Naive thymus-derived CD4-positive, alpha-beta T cell (primary cell): ENCODE measurements around the gene PAH. TPM values are rescaled to one million over a fixed set of nuclear protein-coding genes. Genes with fewer than 3 reads are reported as not detected.

ENCODE experiments used
- ATAC-seq: fragments of 150-1000 bp; cut with Tn5 transposase; 2 replicates; pipeline ENCODE4 v1.10.0; 2021; ENCODE audit warnings: mild to moderate bottlenecking, moderate library complexity
- CTCF ChIA-PET: fragments of 350-600 bp; sonication (Branson Sonifier 250); formaldehyde crosslinking; loops from one replicate; lab custom pipeline; 2021; ENCODE audit warnings: antibody characterized with exemption; lab: Charles Lee
- POLR2A ChIA-PET: fragments of 350-600 bp; sonication (Branson Sonifier 250); formaldehyde crosslinking; loops from one replicate; lab custom pipeline; 2021; ENCODE audit warnings: antibody characterized with exemption, inconsistent platforms; lab: Charles Lee
- DNase-seq, 9 donors: peaks; one replicate each; pipeline versions ENCODE4 v3.0.0 to v3.0.0-alpha.2; 2020 to 2022; ENCODE audit warnings: mixed read lengths in 1 of 9
- H3K27ac ChIP-seq: one replicate; pipeline ENCODE4 v1.7.0; 2013; ENCODE audit warnings: mild to moderate bottlenecking, low read depth, low read length, moderate library complexity
- H3K27me3 ChIP-seq, 2 donors: one replicate each; pipeline ENCODE4 v1.7.0; 2013; ENCODE audit warnings: low read length in 2 of 2, mild to moderate bottlenecking in 2 of 2, moderate library complexity in 2 of 2; ENCODE audit not compliant: control insufficient read depth in 2 of 2, insufficient read depth in 2 of 2
- H3K36me3 ChIP-seq, 3 experiments: 1 replicate in 2 of 3; 2 replicates in 1 of 3; pipeline ENCODE4 v1.7.0; 2013; ENCODE audit warnings: low read length in 3 of 3, mild to moderate bottlenecking in 3 of 3, moderate library complexity in 1 of 3; ENCODE audit not compliant: insufficient read depth in 3 of 3, control insufficient read depth in 2 of 3
- H3K4me1 ChIP-seq, 2 donors: one replicate each; pipeline ENCODE4 v1.7.0; 2013; ENCODE audit warnings: low read length in 2 of 2, mild to moderate bottlenecking in 2 of 2, moderate library complexity in 1 of 2; ENCODE audit not compliant: control insufficient read depth in 2 of 2, insufficient read depth in 2 of 2
- H3K4me3 ChIP-seq: 2 replicates; pipeline ENCODE4 v1.7.0; 2013; ENCODE audit warnings: mild to moderate bottlenecking, low read length
- H3K9me3 ChIP-seq, 3 experiments: 1 replicate in 2 of 3; 2 replicates in 1 of 3; pipeline ENCODE4 v1.7.0; 2013; ENCODE audit warnings: low read length in 3 of 3; ENCODE audit not compliant: control insufficient read depth in 2 of 3
- H3K27ac Mint-ChIP-seq, 9 donors: one replicate each; pipeline ENCODE4 v1.8.0; 2020 to 2022; ENCODE audit warnings: mixed read lengths in 9 of 9, mild to moderate bottlenecking in 8 of 9, moderate library complexity in 5 of 9, inconsistent platforms in 2 of 9
- H3K27me3 Mint-ChIP-seq, 5 donors: one replicate each; pipeline ENCODE4 v1.8.0; 2021 to 2022; ENCODE audit warnings: mixed read lengths in 5 of 5, mild to moderate bottlenecking in 1 of 5
- H3K36me3 Mint-ChIP-seq, 5 donors: one replicate each; pipeline ENCODE4 v1.8.0; 2020 to 2022; ENCODE audit warnings: mixed read lengths in 5 of 5, mild to moderate bottlenecking in 3 of 5, inconsistent platforms in 1 of 5
- H3K4me1 Mint-ChIP-seq, 7 donors: one replicate each; pipeline ENCODE4 v1.8.0; 2020 to 2022; ENCODE audit warnings: mixed read lengths in 7 of 7, mild to moderate bottlenecking in 3 of 7, inconsistent platforms in 1 of 7
- H3K4me3 Mint-ChIP-seq, 10 donors: one replicate each; pipeline ENCODE4 v1.8.0; 2020 to 2022; ENCODE audit warnings: mild to moderate bottlenecking in 10 of 10, mixed read lengths in 10 of 10, moderate library complexity in 6 of 10, inconsistent platforms in 2 of 10
- H3K9me3 Mint-ChIP-seq, 11 donors: one replicate each; pipeline ENCODE4 v1.8.0; 2020 to 2022; ENCODE audit warnings: mixed read lengths in 11 of 11, mild to moderate bottlenecking in 4 of 11, inconsistent platforms in 1 of 11, moderate library complexity in 1 of 11
- intact Hi-C, 2 donors: fragments of 100-400 bp; cut with micrococcal nuclease; formaldehyde crosslinking; loops; one replicate each; pipeline ENCODE4 v1.15.1; 2023
- polyA plus RNA-seq, 2 donors: library from polyadenylated mRNA; unstranded; fragments of 300-500 nt; fragmentation: Illumina TruSeq; gene quantifications; one replicate each; pipeline ENCODE4 v1.2.3, GENCODE V29; 2021
- total RNA-seq, 6 experiments: library from RNA in 5 of 6; stranded (reverse) in 5 of 6; gene quantifications; 1 replicate in 5 of 6; 2 replicates in 1 of 6; pipeline ENCODE4 v1.2.3 and lab custom pipeline; 2021 to 2026

Gene PAH
- total and polyA plus RNA-seq, 7 experiments from 2014 or later: not detected

DNA sequence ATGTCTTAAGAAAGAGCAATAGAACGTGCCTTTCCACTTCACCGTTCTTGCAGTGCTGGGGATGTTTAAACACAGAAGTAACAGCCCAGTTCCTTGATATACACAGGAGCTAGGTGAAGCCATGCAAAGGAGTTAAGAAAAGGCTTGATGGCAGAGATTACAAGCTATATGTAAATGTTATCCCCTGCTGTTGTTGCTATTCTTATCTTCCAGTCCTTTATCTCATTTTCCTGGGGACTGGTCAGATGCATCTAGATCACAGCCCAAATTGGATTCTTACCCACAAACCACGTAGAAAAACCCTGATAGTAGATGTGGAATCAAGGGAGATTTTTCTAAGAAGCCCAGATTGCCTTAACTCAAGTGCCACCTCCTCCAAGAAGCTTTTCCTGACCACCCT is 45.9 kb upstream of the PAH start:
- no peak overlapping the region for H3K4me3 ChIP-seq
- intact Hi-C loops: no loop called here
- peak overlapping the region in 5 of 10 donors; percentile 40 to 69 (median 62) for H3K4me3 Mint-ChIP-seq
- peaks cover 0 to 17% (median 5%) of the 10 kb centered on the region in 5 donors for H3K36me3 Mint-ChIP-seq
- ChIA-PET POLR2A (no interaction called here), CTCF (no interaction called here)
- no peak overlapping the region for H3K27ac ChIP-seq
- H3K4me1 Mint-ChIP-seq: peaks cover 19 to 58% (median 36%) of the 10 kb centered on the region in 7 donors
- ATAC-seq (no peak), DNase-seq (no peak)
- H3K27ac Mint-ChIP-seq: no peak overlapping the region
- H3K4me1 ChIP-seq: peaks cover 0 to 3% of the 10 kb centered on the region in 2 donors
- H3K27me3 Mint-ChIP-seq: peaks cover 89 to 96% (median 91%) of the 10 kb centered on the region in 5 donors
- peaks cover 7 to 32% of the 10 kb centered on the region in 2 donors for H3K27me3 ChIP-seq
- H3K9me3 ChIP-seq: peaks cover 0 to 6% (median 0%) of the 10 kb centered on the region in 3 experiments
- H3K9me3 Mint-ChIP-seq: peaks cover 7 to 37% (median 11%) of the 10 kb centered on the region in 11 donors
- H3K36me3 ChIP-seq: no peaks in the 10 kb centered on the region

DNA sequence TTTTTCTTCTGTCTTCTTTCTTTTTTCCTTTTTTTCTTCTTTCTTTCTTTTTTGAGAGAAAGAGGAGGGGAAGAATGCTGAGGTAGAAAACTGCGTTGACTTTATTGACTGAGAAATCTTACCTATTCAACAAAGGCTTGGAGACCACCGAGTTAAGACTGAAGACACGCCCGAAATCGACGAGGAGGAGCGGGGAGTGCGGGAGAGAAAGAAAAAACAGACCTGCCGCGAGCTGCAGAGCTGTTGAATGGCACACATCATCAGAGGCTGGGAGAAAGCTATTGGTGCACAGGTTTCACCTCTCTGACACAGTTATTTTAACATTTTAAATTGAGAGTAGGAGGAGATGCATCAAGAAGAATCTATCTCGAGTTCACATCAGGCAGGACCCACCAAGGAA is 45.5 kb upstream of the PAH start:
- peaks cover 0 to 17% (median 5%) of the 10 kb centered on the region in 5 donors for H3K36me3 Mint-ChIP-seq
- peaks cover 88 to 96% (median 93%) of the 10 kb centered on the region in 5 donors for H3K27me3 Mint-ChIP-seq
- Histone ChIP-seq H3K4me1 (peaks cover 0 to 3% of the 10 kb centered on the region in 2 donors), H3K9me3 (peaks cover 0 to 6% (median 0%) of the 10 kb centered on the region in 3 experiments), H3K27me3 (peaks cover 7 to 32% of the 10 kb centered on the region in 2 donors), H3K36me3 (no peaks in the 10 kb centered on the region), H3K4me3 (no peak overlapping the region), H3K27ac (no peak overlapping the region)
- H3K4me1 Mint-ChIP-seq: peaks cover 21 to 62% (median 39%) of the 10 kb centered on the region in 7 donors
- intact Hi-C loops: no loop called here
- ATAC-seq: no peak
- CTCF ChIA-PET: no interaction called here
- peak overlapping the region in 8 of 10 donors; percentile 9 to 69 (median 58) for H3K4me3 Mint-ChIP-seq
- peak in 1 of 9 donors; percentile 16 for DNase-seq
- peaks cover 7 to 37% (median 11%) of the 10 kb centered on the region in 11 donors for H3K9me3 Mint-ChIP-seq
- POLR2A ChIA-PET: no interaction called here
- H3K27ac Mint-ChIP-seq: no peak overlapping the region

DNA sequence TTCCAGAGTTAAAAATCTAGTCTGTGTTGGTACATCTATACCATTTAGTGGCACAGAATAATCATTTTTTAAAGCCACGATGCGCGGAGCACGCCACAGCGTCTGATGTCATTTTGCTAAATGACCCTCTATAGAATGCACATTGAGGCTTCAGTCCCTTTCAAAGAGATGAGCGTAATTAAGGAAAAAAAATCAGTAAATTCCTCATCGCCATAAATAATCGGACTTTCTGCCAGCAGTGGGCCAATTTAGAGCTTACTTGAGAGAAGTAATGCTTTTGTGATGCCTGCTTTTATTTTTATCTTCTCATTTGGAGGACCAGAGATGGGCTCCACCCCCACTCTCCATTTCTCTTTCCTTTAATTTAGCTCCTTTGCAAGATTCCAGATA is 44.4 kb upstream of the PAH start:
- peaks cover 7 to 37% (median 11%) of the 10 kb centered on the region in 11 donors for H3K9me3 Mint-ChIP-seq
- peaks cover 26 to 71% (median 45%) of the 10 kb centered on the region in 7 donors for H3K4me1 Mint-ChIP-seq
- H3K27ac ChIP-seq: no peak overlapping the region
- no peak overlapping the region for H3K27ac Mint-ChIP-seq
- H3K36me3 ChIP-seq: no peaks in the 10 kb centered on the region
- H3K36me3 Mint-ChIP-seq: peaks cover 0 to 17% (median 5%) of the 10 kb centered on the region in 5 donors
- ChIA-PET POLR2A (no interaction called here), CTCF (interaction anchor here (1.0 kb wide), 1 partner anchor 13 kb away, joined by 4 read pairs; no protein-coding TSS in a partner anchor)
- intact Hi-C loops: no loop called here
- no peak for DNase-seq
- peak overlapping the region in 4 of 10 donors; percentile 37 to 66 (median 51) for H3K4me3 Mint-ChIP-seq
- peaks cover 7 to 32% of the 10 kb centered on the region in 2 donors for H3K27me3 ChIP-seq
- no peak for ATAC-seq
- H3K27me3 Mint-ChIP-seq: peaks cover 86 to 95% (median 93%) of the 10 kb centered on the region in 5 donors
- no peak overlapping the region for H3K4me3 ChIP-seq
- peaks cover 0 to 3% of the 10 kb centered on the region in 2 donors for H3K4me1 ChIP-seq
- H3K9me3 ChIP-seq: peaks cover 0 to 6% (median 0%) of the 10 kb centered on the region in 3 experiments

DNA sequence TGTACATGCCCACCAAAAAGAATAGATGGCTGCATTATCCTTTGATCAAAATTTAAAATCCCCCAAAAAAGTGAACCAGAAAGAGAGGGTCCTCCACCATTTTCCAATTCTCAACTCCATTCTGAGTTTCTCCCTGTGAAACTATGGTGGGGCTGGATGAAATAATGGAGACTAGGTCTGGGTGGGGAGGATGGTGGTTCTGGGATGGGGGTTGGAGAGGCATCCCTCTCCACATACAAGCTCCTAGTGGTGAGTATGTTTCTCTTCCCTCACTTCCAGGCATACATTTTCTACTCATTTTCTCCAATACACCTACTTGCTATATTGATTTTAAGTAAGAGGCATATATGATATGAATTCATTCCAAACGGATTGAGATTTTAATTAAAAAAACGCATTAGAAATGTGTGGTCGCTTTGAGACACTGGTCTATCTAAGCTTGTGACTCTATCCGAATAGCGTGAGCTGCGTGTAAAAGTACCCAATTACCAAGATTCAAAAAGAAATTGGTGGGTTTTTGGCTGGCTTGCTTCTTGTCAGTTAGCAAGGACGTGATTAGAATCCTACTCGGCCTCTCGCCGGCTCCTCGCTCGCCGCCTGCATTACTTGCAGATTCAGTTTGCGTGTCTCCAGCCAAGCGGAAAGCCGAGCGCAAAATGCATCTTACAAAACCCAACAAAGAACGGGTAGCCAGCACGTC is 43.9 kb upstream of the PAH start:
- no peak overlapping the region for H3K27ac ChIP-seq
- Mint-ChIP-seq H3K4me1 (peaks cover 25 to 72% (median 45%) of the 10 kb centered on the region in 7 donors), H3K9me3 (peaks cover 7 to 37% (median 11%) of the 10 kb centered on the region in 11 donors), H3K36me3 (peaks cover 0 to 17% (median 6%) of the 10 kb centered on the region in 5 donors), H3K27ac (no peak overlapping the region), H3K27me3 (peaks cover 84 to 93% (median 91%) of the 10 kb centered on the region in 5 donors), H3K4me3 (peak overlapping the region in 1 of 10 donors; percentile 40)
- peaks cover 7 to 32% of the 10 kb centered on the region in 2 donors for H3K27me3 ChIP-seq
- intact Hi-C loops: no loop called here
- peaks cover 0 to 3% of the 10 kb centered on the region in 2 donors for H3K4me1 ChIP-seq
- H3K4me3 ChIP-seq: no peak overlapping the region
- H3K36me3 ChIP-seq: no peaks in the 10 kb centered on the region
- CTCF ChIA-PET: interaction anchor here (1.0 kb wide), 1 partner anchor 12 kb away, joined by 4 read pairs; no protein-coding TSS in a partner anchor
- DNase-seq (no peak), ATAC-seq (no peak)
- POLR2A ChIA-PET: no interaction called here
- peaks cover 0 to 6% (median 0%) of the 10 kb centered on the region in 3 experiments for H3K9me3 ChIP-seq

DNA sequence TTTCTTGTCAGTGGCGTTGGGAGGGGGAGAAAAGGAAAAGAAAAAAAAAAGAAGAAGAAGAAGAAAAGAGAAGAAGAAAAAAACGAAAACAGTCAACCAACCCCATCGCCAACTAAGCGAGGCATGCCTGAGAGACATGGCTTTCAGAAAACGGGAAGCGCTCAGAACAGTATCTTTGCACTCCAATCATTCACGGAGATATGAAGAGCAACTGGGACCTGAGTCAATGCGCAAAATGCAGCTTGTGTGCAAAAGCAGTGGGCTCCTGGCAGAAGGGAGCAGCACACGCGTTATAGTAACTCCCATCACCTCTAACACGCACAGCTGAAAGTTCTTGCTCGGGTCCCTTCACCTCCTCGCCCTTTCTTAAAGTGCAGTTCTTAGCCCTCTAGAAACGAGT is 42.3 kb upstream of the PAH start:
- Histone ChIP-seq H3K9me3 (peaks cover 0 to 6% (median 0%) of the 10 kb centered on the region in 3 experiments), H3K27ac (no peak overlapping the region), H3K4me1 (peaks cover 0 to 3% of the 10 kb centered on the region in 2 donors), H3K4me3 (no peak overlapping the region), H3K36me3 (no peaks in the 10 kb centered on the region), H3K27me3 (peaks cover 7 to 27% of the 10 kb centered on the region in 2 donors)
- ATAC-seq (no peak), DNase-seq (no peak)
- H3K4me3 Mint-ChIP-seq: peak overlapping the region in 9 of 10 donors; percentile 3 to 66 (median 42)
- peaks cover 0 to 14% (median 10%) of the 10 kb centered on the region in 5 donors for H3K36me3 Mint-ChIP-seq
- intact Hi-C loops: loop anchor here in 1 of 2 donors (5.0 to 10.0 kb wide), 2 partner anchors 315 to 483 kb away; no protein-coding TSS in a partner anchor
- CTCF ChIA-PET: no interaction called here
- peaks cover 84 to 93% (median 91%) of the 10 kb centered on the region in 5 donors for H3K27me3 Mint-ChIP-seq
- peaks cover 7 to 25% (median 11%) of the 10 kb centered on the region in 11 donors for H3K9me3 Mint-ChIP-seq
- POLR2A ChIA-PET: no interaction called here
- peak overlapping the region in 1 of 9 donors; percentile 7 for H3K27ac Mint-ChIP-seq
- H3K4me1 Mint-ChIP-seq: peaks cover 12 to 61% (median 34%) of the 10 kb centered on the region in 7 donors

DNA sequence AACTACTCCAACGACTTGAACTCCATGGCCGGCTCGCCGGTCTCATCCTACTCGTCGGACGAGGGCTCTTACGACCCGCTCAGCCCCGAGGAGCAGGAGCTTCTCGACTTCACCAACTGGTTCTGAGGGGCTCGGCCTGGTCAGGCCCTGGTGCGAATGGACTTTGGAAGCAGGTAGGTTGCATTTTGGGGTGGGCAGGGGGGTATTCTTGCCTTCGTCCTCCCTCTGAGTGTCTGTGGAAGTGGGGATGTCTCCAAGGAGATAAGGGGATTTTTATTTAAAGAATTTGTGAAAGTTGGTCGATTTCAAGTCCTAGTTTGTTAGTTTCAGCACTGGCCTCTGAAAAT is 41.8 kb upstream of the PAH start:
- ATAC-seq: no peak
- peak overlapping the region in 1 of 9 donors; percentile 7 for H3K27ac Mint-ChIP-seq
- H3K36me3 ChIP-seq: no peaks in the 10 kb centered on the region
- POLR2A ChIA-PET: no interaction called here
- CTCF ChIA-PET: no interaction called here
- peaks cover 0 to 10% (median 4%) of the 10 kb centered on the region in 5 donors for H3K36me3 Mint-ChIP-seq
- peaks cover 0 to 3% of the 10 kb centered on the region in 2 donors for H3K4me1 ChIP-seq
- H3K27me3 ChIP-seq: peaks cover 7 to 27% of the 10 kb centered on the region in 2 donors
- peaks cover under 1 to 19% (median 6%) of the 10 kb centered on the region in 11 donors for H3K9me3 Mint-ChIP-seq
- H3K27me3 Mint-ChIP-seq: peaks cover 83 to 92% (median 91%) of the 10 kb centered on the region in 5 donors
- H3K4me1 Mint-ChIP-seq: peaks cover 8 to 56% (median 30%) of the 10 kb centered on the region in 7 donors
- DNase-seq: no peak
- peak overlapping the region in 9 of 10 donors; percentile 6 to 66 (median 42) for H3K4me3 Mint-ChIP-seq
- peaks cover 0 to 3% (median 0%) of the 10 kb centered on the region in 3 experiments for H3K9me3 ChIP-seq
- intact Hi-C loops: loop anchor here in 1 of 2 donors (5.0 to 10.0 kb wide), 2 partner anchors 316 to 483 kb away; no protein-coding TSS in a partner anchor
- no peak overlapping the region for H3K4me3 ChIP-seq
- no peak overlapping the region for H3K27ac ChIP-seq
